ENCODE measurements around the gene OR52B6. TPM values are rescaled to one million over a fixed set of nuclear protein-coding genes. Genes with fewer than 3 reads are reported as not detected.
"Not testable (repeated sequence)": the region's sequence is repeated elsewhere in the genome, so short reads cannot be mapped to it uniquely, and the experiment has no call there.

Gene OR52B6
- total RNA-seq, 1 donor from 2014 or later, result not detected

GRCh38 chr11:5596607-5597201 lies 16.0 kb downstream of the OR52B6 start, which contains the start of gene TRIM6:
TSS of gene TRIM6 (plus strand) at chr11:5596637. CDS start at chr11:5596898, 261 bp downstream.
- DNase-seq, result no peak

GRCh38 chr11:5597953-5598352 lies 17.3 kb downstream of the OR52B6 start:
- DNase-seq, result no peak

- DNase-seq, result peak; percentile 31
Measured at GRCh38 chr11:5600374-5600851, 19.7 kb downstream of the OR52B6 start.

- not testable (repeated sequence) for DNase-seq
Measured at GRCh38 chr11:5602791-5603190, 22.1 kb downstream of the OR52B6 start.

- DNase-seq, result no peak
Measured at GRCh38 chr11:5603326-5603725, 22.6 kb downstream of the OR52B6 start.

GRCh38 chr11:5604896-5605295 lies 24.2 kb downstream of the OR52B6 start:
- no peak for DNase-seq

GRCh38 chr11:5605849-5606248 lies 25.2 kb downstream of the OR52B6 start:
- no peak for DNase-seq

GRCh38 chr11:5608808-5609207 lies 28.1 kb downstream of the OR52B6 start:
- no peak for DNase-seq

GRCh38 chr11:5610446-5610845 lies 29.8 kb downstream of the OR52B6 start:
- no peak for DNase-seq

- DNase-seq, result no peak
Measured at GRCh38 chr11:5611627-5612026, 30.9 kb downstream of the OR52B6 start.

GRCh38 chr11:5618807-5619206 lies 38.1 kb downstream of the OR52B6 start:
- DNase-seq, result no peak

GRCh38 chr11:5620651-5621521 lies 40.2 kb downstream of the OR52B6 start:
- DNase-seq, result no peak

- no peak for DNase-seq
Measured at GRCh38 chr11:5621580-5621979, 40.9 kb downstream of the OR52B6 start.

GRCh38 chr11:5622802-5623201 lies 42.1 kb downstream of the OR52B6 start:
- no peak for DNase-seq

- DNase-seq, result peak; percentile 44
Measured at GRCh38 chr11:5624489-5625279, 44.0 kb downstream of the OR52B6 start, which contains the start of gene TRIM34. TSS of gene TRIM34 (plus strand) at chr11:5625001. CDS start at chr11:5632332, 7,331 bp downstream.

GRCh38 chr11:5625281-5625680 lies 44.6 kb downstream of the OR52B6 start:
- no peak for DNase-seq

- DNase-seq, result no peak
Measured at GRCh38 chr11:5626196-5626595, 45.5 kb downstream of the OR52B6 start.

- no peak for DNase-seq
Measured at GRCh38 chr11:5631417-5631816, 50.7 kb downstream of the OR52B6 start.
